PC-3 (cell line): Measurements from ENCODE around the gene CTDSP1. TPM values are rescaled to one million over a fixed set of nuclear protein-coding genes. Genes with fewer than 3 reads are reported as not detected.

Experiments used
- ATAC-seq: fragments of 200-7000 bp; cut with Tn5 transposase; 2 replicates; pipeline ENCODE4 v1.9.1; 2020; ENCODE audit warnings: mild to moderate bottlenecking, moderate library complexity
- BruUV-seq: library from RNA; stranded (reverse); fragments of 400-500 nt; replicated peaks from 2 replicates; lab custom pipeline; 2021; lab: Mats Ljungman, UMichigan
- CTCF ChIA-PET: fragments of 300-600 bp; sonication (Branson Sonifier 250); formaldehyde crosslinking; loops from one replicate; lab custom pipeline; 2022; ENCODE audit warnings: antibody characterized with exemption; lab: Charles Lee
- POLR2A ChIA-PET: fragments of 300-600 bp; sonication (Branson Sonifier 250); formaldehyde crosslinking; loops from one replicate; lab custom pipeline; 2022; ENCODE audit warnings: antibody characterized with exemption; ENCODE audit not compliant: unreplicated experiment; lab: Charles Lee
- DNase-seq: peaks from one replicate; pipeline ENCODE4 v3.0.0-alpha.2; 2015
- H2AFZ ChIP-seq: fragments of 300-600 bp; sonication (generic); 2 replicates; pipeline ENCODE4 v1.6.0; 2016; ENCODE audit warnings: antibody characterized with exemption, low read length
- H3F3A ChIP-seq: fragments of 300-600 bp; sonication (generic); one replicate; pipeline ENCODE4 v1.6.0; 2017; ENCODE audit warnings: antibody characterized with exemption, low read length, control low read depth, mild to moderate bottlenecking; ENCODE audit not compliant: unreplicated experiment
- H3K27ac ChIP-seq: fragments of 300-600 bp; sonication (generic); 2 replicates; pipeline ENCODE4 v1.5.1; 2016; ENCODE audit warnings: mild to moderate bottlenecking, low read length
- H3K27me3 ChIP-seq: fragments of 300-600 bp; sonication (generic); 2 replicates; pipeline ENCODE4 v1.6.1; 2016; ENCODE audit warnings: low read length, mixed read lengths
- H3K36me3 ChIP-seq: fragments of 300-600 bp; sonication (generic); 2 replicates; pipeline ENCODE4 v1.6.1; 2016; ENCODE audit warnings: low read depth, mixed run types, low read length, mixed read lengths
- H3K4me1 ChIP-seq: fragments of 300-600 bp; sonication (generic); 2 replicates; pipeline ENCODE4 v1.5.1; 2016; ENCODE audit warnings: low read length; ENCODE audit not compliant: insufficient read depth
- H3K4me2 ChIP-seq: fragments of 300-600 bp; sonication (generic); 2 replicates; pipeline ENCODE4 v1.6.0; 2016; ENCODE audit warnings: low read length
- H3K4me3 ChIP-seq: fragments of 300-600 bp; sonication (generic); 2 replicates; pipeline ENCODE4 v1.5.1; 2016; ENCODE audit warnings: mild to moderate bottlenecking, low read length, mixed read lengths
- H3K79me2 ChIP-seq: fragments of 300-600 bp; sonication (generic); 2 replicates; pipeline ENCODE4 v1.6.1; 2017; ENCODE audit warnings: low read length, mixed read lengths
- H3K9ac ChIP-seq: fragments of 300-600 bp; sonication (generic); 2 replicates; pipeline ENCODE4 v1.6.0; 2016; ENCODE audit warnings: mild to moderate bottlenecking, low read length
- H3K9me2 ChIP-seq: fragments of 300-600 bp; sonication (generic); replicated peaks from 2 replicates; pipeline ENCODE4 v1.6.1; 2016; ENCODE audit warnings: mixed run types, low read length, mixed read lengths
- H3K9me3 ChIP-seq: fragments of 300-600 bp; sonication (generic); 2 replicates; pipeline ENCODE4 v1.6.1; 2016; ENCODE audit warnings: low read length, mixed read lengths
- H4K20me1 ChIP-seq: fragments of 300-600 bp; sonication (generic); 2 replicates; pipeline ENCODE4 v1.6.1; 2016; ENCODE audit warnings: low read length, mixed read lengths
- EZH2 ChIP-seq: fragments of 300-600 bp; sonication (generic); IDR thresholded peaks from one replicate; pipeline ENCODE4 v1.6.1; 2017; ENCODE audit warnings: antibody characterized with exemption, mild to moderate bottlenecking, low read length; ENCODE audit not compliant: unreplicated experiment
- EZH2phosphoT487 ChIP-seq: fragments of 300-600 bp; sonication (generic); IDR thresholded peaks from 2 replicates; pipeline ENCODE4 v1.6.1; 2018; ENCODE audit warnings: mild to moderate bottlenecking, antibody characterized with exemption, low read length, borderline replicate concordance
- intact Hi-C: fragments of 100-400 bp; cut with micrococcal nuclease; formaldehyde crosslinking; loops from 2 replicates; pipeline ENCODE4 v1.9.0; 2023
- total RNA-seq: library from RNA; depleted of rRNA; stranded (reverse); fragments of >200 nt; gene quantifications from 2 replicates; pipeline ENCODE4 v1.2.3, GENCODE V29; 2014
- TF ChIP-seq, protein P1 (sequence below): fragments of 300-600 bp; sonication (generic); conservative IDR thresholded peaks from 2 replicates; pipeline ENCODE4 v1.5.1; 2017; ENCODE audit warnings: antibody characterized with exemption, low read depth, mild to moderate bottlenecking, low read length

The CTDSP1 gene
- total RNA-seq, 1 experiment from 2014 or later: 73.2 TPM

DNA sequence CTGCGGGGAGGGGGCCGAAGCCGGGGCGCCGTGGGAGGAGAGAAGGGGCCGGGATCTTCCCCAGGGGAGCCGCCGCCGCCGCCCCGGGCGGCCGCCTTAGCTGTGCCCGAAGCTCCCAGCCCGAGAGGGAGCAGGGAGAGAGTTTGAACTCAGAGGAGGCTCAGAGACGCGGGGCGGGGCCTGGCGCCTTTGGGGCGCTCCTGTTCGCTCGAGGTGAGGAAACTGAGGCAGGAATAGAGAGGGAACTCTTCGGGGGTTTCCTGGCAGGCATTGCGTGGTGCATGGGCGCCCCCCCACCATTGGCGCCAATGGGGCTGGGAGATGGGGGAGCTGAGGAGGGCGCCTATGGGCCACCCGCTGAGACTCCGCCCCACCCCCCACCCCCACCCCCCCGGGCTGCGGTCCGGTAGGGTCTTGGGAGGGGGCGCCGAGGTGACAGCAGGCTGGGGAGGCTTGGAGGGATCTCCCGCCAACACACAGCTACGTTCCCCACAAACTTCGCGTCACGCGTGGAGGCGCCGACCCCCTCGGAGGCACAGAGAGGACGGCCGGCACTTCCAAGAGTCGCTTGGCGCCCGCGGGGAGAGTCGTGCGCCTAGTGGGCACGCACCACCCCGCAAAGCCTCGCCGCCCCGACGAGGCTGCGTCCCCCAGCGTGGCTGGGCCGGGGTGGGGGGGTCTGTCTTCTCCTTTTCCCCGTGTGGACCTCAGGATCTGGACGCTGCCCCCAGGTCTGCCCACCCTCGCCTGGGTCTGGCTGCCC, 680 bp downstream of the CTDSP1 start:
- no TSS peak for BruUV-seq
- TF ChIP-seq, protein P1, sequence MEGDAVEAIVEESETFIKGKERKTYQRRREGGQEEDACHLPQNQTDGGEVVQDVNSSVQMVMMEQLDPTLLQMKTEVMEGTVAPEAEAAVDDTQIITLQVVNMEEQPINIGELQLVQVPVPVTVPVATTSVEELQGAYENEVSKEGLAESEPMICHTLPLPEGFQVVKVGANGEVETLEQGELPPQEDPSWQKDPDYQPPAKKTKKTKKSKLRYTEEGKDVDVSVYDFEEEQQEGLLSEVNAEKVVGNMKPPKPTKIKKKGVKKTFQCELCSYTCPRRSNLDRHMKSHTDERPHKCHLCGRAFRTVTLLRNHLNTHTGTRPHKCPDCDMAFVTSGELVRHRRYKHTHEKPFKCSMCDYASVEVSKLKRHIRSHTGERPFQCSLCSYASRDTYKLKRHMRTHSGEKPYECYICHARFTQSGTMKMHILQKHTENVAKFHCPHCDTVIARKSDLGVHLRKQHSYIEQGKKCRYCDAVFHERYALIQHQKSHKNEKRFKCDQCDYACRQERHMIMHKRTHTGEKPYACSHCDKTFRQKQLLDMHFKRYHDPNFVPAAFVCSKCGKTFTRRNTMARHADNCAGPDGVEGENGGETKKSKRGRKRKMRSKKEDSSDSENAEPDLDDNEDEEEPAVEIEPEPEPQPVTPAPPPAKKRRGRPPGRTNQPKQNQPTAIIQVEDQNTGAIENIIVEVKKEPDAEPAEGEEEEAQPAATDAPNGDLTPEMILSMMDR: no peak
- TF ChIP-seq EZH2phosphoT487 (no peak), EZH2 (no peak)
- no peaks in the 10 kb centered on the region for H3K9me3 ChIP-seq
- CTCF ChIA-PET: no interaction called here
- no peaks in the 10 kb centered on the region for H3K27me3 ChIP-seq
- intact Hi-C loops: no loop called here
- peaks cover 44% of the 10 kb centered on the region for H3K79me2 ChIP-seq
- ATAC-seq (no peak), DNase-seq (no peak)
- no peaks in the 10 kb centered on the region for H3K9me2 ChIP-seq
- no peaks in the 10 kb centered on the region for H4K20me1 ChIP-seq
- POLR2A ChIA-PET: no interaction called here
- H3K4me3 ChIP-seq: peak overlapping the region; percentile 86
- H3K36me3 ChIP-seq: peaks cover 4% of the 10 kb centered on the region; the same call in 1 of the 2 replicates
- H3K4me1 ChIP-seq: peaks cover 40% of the 10 kb centered on the region
- peak overlapping the region; percentile 97 for H3K9ac ChIP-seq
- peaks cover 8% of the 10 kb centered on the region for H3F3A ChIP-seq
- peak overlapping the region; percentile 70 for H2AFZ ChIP-seq
- peak overlapping the region; percentile 72 for H3K27ac ChIP-seq
- peak overlapping the region; percentile 88 for H3K4me2 ChIP-seq

DNA sequence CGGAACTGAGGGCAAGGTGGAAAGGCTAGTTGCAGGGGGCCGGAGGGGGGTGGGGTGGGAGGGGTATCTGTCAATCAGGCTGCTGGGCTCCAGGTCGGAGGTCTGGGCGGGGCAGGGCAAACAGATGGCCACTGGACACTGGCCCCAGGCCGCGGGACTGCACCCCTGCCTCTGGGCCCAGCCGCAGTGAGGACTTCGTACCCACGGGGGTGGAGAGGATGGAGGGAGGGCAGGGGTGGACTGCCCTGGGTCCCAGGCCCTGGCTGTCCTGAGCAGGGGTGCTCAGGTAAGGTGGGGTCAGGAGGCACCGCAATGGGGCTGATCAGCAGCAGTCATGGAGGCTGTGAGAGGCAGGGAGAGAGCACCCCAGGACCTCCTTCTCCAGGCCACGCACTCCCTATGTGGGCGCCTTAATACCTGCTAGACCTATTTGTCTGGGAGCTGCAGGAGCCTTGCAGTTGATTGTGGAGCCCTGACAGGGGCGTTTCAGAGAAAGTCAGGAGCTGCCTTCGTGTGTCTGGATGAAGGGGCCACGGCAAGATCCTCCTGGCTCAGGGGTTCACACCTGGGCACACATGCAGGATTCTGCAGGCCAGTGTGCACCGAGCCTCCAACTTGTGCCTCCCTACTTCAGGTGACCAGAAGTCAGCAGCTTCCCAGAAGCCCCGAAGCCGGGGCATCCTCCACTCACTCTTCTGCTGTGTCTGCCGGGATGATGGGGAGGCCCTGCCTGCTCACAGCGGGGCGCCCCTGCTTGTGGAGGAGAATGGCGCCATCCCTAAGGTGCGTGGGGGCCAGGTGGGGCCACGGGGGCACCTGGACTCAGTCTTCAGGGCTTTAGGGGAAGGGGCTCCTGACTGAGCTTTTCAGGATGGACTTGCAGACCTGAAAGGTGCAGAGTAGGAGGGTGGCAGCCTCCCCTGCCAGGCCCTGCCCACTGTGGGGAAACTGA, 1.5 kb downstream of the CTDSP1 start:
- POLR2A ChIA-PET: no interaction called here

More for the DNA sequence above, 1.5 kb downstream of the CTDSP1 start:
- no peak overlapping the region for H3K27ac ChIP-seq
- H3K9me3 ChIP-seq: no peaks in the 10 kb centered on the region
- H4K20me1 ChIP-seq: no peaks in the 10 kb centered on the region
- BruUV-seq: no TSS peak
- no peaks in the 10 kb centered on the region for H3K27me3 ChIP-seq
- no peak for TF ChIP-seq EZH2phosphoT487
- TF ChIP-seq, protein P1: no peak
- TF ChIP-seq EZH2: no peak
- peaks cover 8% of the 10 kb centered on the region for H3F3A ChIP-seq
- H3K9me2 ChIP-seq: no peaks in the 10 kb centered on the region
- peak overlapping the region; percentile 86 for H3K4me3 ChIP-seq
- peaks cover 4% of the 10 kb centered on the region; the same call in 1 of the 2 replicates for H3K36me3 ChIP-seq
- H3K4me2 ChIP-seq: peak overlapping the region; percentile 88
- H2AFZ ChIP-seq: no peak overlapping the region
- no peak for DNase-seq
- peak overlapping the region; percentile 97 for H3K9ac ChIP-seq
- ATAC-seq: no peak
- intact Hi-C loops: no loop called here
- CTCF ChIA-PET: no interaction called here
- H3K4me1 ChIP-seq: peaks cover 43% of the 10 kb centered on the region
- peaks cover 44% of the 10 kb centered on the region for H3K79me2 ChIP-seq
